GM12878 (cell line): ENCODE results near the gene HOXB6.

ENCODE experiments used
- EZH2 ChIP-seq: IDR thresholded peaks from 2 replicates; pipeline ENCODE4 v1.6.1; 2012; ENCODE audit warnings: low read depth, mild to moderate bottlenecking, control low read depth, inconsistent platforms, low read length, borderline replicate concordance; ENCODE audit not compliant: control insufficient read depth
- FOS ChIP-seq: IDR thresholded peaks from 3 replicates; pipeline ENCODE4 v1.6.1; 2011; ENCODE audit warnings: borderline replicate concordance; ENCODE audit not compliant: insufficient read length; ENCODE audit errors: extremely low read depth
- YY1 ChIP-seq: IDR thresholded peaks from 2 replicates; pipeline ENCODE4 v1.6.1; 2011; ENCODE audit warnings: low read depth, mild to moderate bottlenecking, low read length
- TF ChIP-seq, protein P1 (sequence below): fragments of 450-650 bp; IDR thresholded peaks from 2 replicates; pipeline ENCODE4 v1.6.1; 2017; ENCODE audit warnings: antibody characterized with exemption, mild to moderate bottlenecking, moderate library complexity
- TF ChIP-seq, protein P2 (sequence below): IDR thresholded peaks from 2 replicates; pipeline ENCODE4 v1.6.1; 2012; ENCODE audit warnings: low read depth, low read length, improper control_type of control experiment
- TF ChIP-seq, protein P3 (sequence below), 3 experiments: IDR thresholded peaks in 2 of 3; conservative IDR thresholded peaks in 1 of 3; 2 replicates each; pipeline ENCODE4 v1.5.1; 2011; ENCODE audit warnings: low read depth in 3 of 3, low read length in 3 of 3, mild to moderate bottlenecking in 3 of 3, control low read depth in 2 of 3, moderate library complexity in 2 of 3, inconsistent platforms in 1 of 3, mixed read lengths in 1 of 3; ENCODE audit not compliant: control insufficient read depth in 2 of 3, insufficient read depth in 1 of 3; ENCODE audit errors: extremely low read depth in 1 of 3

DNA sequence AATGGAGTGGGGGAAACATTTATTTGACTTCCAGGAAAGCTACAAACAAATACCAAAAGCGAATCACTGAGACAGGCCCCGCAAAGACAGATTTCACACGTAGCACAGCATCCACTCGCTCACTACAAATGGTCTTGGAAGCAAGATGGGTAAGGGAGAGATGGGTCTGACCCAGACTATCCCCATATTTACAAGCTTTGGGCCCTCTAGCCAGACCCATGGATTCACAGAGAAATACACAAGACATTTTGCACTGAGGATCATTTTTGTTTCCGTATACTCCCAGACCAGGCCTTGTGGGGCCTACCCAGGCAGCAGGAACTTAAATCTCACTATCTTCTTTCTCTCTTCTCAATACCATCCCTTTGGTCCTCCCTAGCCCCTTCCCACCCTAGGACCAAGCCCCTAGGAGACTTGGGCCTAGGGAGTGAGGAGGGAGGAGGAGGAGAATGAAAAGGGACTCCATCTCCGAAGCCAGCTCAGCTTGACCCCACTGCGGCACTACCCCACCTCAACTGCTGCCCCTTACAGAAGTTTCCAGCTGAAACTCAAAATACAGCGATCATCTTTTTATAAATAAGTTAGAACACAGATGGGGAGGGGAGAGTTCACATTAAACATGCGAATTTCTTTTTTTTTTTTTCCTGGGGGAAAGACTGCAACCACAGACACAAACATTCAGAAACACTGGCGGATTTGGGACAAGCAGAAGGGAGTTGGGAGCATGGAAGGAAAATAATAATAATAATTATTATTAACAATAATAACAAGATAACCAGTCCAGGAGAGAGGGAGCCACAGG is 13.3 kb downstream of the HOXB6 start:
- TF ChIP-seq, protein P1, sequence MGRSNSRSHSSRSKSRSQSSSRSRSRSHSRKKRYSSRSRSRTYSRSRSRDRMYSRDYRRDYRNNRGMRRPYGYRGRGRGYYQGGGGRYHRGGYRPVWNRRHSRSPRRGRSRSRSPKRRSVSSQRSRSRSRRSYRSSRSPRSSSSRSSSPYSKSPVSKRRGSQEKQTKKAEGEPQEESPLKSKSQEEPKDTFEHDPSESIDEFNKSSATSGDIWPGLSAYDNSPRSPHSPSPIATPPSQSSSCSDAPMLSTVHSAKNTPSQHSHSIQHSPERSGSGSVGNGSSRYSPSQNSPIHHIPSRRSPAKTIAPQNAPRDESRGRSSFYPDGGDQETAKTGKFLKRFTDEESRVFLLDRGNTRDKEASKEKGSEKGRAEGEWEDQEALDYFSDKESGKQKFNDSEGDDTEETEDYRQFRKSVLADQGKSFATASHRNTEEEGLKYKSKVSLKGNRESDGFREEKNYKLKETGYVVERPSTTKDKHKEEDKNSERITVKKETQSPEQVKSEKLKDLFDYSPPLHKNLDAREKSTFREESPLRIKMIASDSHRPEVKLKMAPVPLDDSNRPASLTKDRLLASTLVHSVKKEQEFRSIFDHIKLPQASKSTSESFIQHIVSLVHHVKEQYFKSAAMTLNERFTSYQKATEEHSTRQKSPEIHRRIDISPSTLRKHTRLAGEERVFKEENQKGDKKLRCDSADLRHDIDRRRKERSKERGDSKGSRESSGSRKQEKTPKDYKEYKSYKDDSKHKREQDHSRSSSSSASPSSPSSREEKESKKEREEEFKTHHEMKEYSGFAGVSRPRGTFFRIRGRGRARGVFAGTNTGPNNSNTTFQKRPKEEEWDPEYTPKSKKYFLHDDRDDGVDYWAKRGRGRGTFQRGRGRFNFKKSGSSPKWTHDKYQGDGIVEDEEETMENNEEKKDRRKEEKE = no peak
- TF ChIP-seq, protein P2, sequence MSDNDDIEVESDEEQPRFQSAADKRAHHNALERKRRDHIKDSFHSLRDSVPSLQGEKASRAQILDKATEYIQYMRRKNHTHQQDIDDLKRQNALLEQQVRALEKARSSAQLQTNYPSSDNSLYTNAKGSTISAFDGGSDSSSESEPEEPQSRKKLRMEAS = no peak
- TF ChIP-seq FOS (no peak), YY1 (no peak), EZH2 (no peak)
- TF ChIP-seq, protein P3, sequence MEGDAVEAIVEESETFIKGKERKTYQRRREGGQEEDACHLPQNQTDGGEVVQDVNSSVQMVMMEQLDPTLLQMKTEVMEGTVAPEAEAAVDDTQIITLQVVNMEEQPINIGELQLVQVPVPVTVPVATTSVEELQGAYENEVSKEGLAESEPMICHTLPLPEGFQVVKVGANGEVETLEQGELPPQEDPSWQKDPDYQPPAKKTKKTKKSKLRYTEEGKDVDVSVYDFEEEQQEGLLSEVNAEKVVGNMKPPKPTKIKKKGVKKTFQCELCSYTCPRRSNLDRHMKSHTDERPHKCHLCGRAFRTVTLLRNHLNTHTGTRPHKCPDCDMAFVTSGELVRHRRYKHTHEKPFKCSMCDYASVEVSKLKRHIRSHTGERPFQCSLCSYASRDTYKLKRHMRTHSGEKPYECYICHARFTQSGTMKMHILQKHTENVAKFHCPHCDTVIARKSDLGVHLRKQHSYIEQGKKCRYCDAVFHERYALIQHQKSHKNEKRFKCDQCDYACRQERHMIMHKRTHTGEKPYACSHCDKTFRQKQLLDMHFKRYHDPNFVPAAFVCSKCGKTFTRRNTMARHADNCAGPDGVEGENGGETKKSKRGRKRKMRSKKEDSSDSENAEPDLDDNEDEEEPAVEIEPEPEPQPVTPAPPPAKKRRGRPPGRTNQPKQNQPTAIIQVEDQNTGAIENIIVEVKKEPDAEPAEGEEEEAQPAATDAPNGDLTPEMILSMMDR (IDR thresholded peaks at IDR 0.05 in 2 of 3, conservative IDR thresholded peaks at IDR 0.05 in 1 of 3; ENCODE audit: control insufficient read depth in 2 of 3, extremely low read depth in 1 of 3, insufficient read depth in 1 of 3, low read depth in 3 of 3, low read length in 3 of 3) = no peak
